ENCODE results near the gene DDC. TPM values are rescaled to one million over a fixed set of nuclear protein-coding genes. Genes with fewer than 3 reads are reported as not detected.

Gene DDC
- polyA plus RNA-seq, 2 donors: 0.18 to 0.37 TPM

GRCh38 chr7:50479743-50480517, 85.3 kb downstream of the DDC start:
- Histone ChIP-seq H3K27me3 (ENCODE audit: control insufficient read depth in 1 of 2, insufficient read depth in 2 of 2, low read length in 2 of 2) (no peaks in the 10 kb centered on the region), H3K9me3 (ENCODE audit: control insufficient read depth in 2 of 2, insufficient read depth in 1 of 2, low read depth in 1 of 2, low read length in 1 of 2) (no peaks in the 10 kb centered on the region), H3K27ac (ENCODE audit: low read depth in 2 of 2, low read length in 1 of 2) (no peak overlapping the region), H3K4me3 (ENCODE audit: low read depth in 1 of 2, low read length in 2 of 2) (no peak overlapping the region), H3K4me1 (ENCODE audit: control insufficient read depth in 2 of 2, insufficient read depth in 2 of 2, low read length in 1 of 2) (no peaks in the 10 kb centered on the region), H3K36me3 (ENCODE audit: control insufficient read depth in 2 of 2, insufficient read depth in 2 of 2, low read length in 1 of 2) (no peaks in the 10 kb centered on the region)
- WGBS, 2 donors: 79 to 81% methylated on average over 7 of the region's 7 CpGs

GRCh38 chr7:50477640-50478039, 87.6 kb downstream of the DDC start:
- H3K9me3 ChIP-seq (ENCODE audit: control insufficient read depth in 2 of 2, insufficient read depth in 1 of 2, low read depth in 1 of 2, low read length in 1 of 2): no peaks in the 10 kb centered on the region
- H3K4me3 ChIP-seq (ENCODE audit: low read depth in 1 of 2, low read length in 2 of 2): no peak overlapping the region
- H3K27me3 ChIP-seq (ENCODE audit: control insufficient read depth in 1 of 2, insufficient read depth in 2 of 2, low read length in 2 of 2): no peaks in the 10 kb centered on the region
- H3K36me3 ChIP-seq (ENCODE audit: control insufficient read depth in 2 of 2, insufficient read depth in 2 of 2, low read length in 1 of 2): no peaks in the 10 kb centered on the region
- H3K4me1 ChIP-seq (ENCODE audit: control insufficient read depth in 2 of 2, insufficient read depth in 2 of 2, low read length in 1 of 2): peaks cover 0 to 3% of the 10 kb centered on the region in 2 donors
- H3K27ac ChIP-seq (ENCODE audit: low read depth in 2 of 2, low read length in 1 of 2): no peak overlapping the region
- WGBS, 2 donors: 78 to 80% methylated on average over 6 of the region's 6 CpGs

DNA sequence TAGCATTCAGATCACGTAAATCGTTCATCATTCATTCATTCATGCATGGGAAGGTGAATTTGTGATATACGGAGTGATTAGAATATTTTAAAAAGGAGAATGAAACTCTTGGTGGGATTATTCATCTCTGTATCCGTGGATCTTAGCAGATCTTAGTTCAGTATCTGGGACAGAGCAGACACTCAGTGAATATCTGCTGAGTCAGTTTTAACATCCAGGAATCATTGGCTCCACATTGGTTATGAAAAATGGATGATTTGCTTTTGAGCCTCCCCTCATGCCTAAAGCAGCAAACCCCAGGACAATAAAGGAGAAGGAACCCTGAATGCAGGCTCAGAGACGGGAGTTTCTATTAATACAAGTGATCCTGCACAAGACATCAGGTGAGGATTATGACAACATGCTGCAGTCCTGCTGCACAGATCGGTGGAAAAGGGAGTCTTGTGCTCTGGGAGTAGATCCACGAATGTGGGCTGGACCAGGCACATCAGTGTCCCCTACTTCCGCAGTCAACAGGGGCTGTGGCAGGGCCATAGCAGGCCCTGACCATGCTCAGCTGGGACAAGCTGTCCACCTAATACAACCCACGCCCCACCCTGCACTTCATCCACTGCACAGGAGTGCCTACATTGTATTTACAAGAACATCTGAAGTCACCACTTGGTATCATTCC, 88.1 kb downstream of the DDC start:
- H3K4me1 ChIP-seq (ENCODE audit: control insufficient read depth in 2 of 2, insufficient read depth in 2 of 2, low read length in 1 of 2): peaks cover 0 to 3% of the 10 kb centered on the region in 2 donors
- no peaks in the 10 kb centered on the region for H3K27me3 ChIP-seq (ENCODE audit: control insufficient read depth in 1 of 2, insufficient read depth in 2 of 2, low read length in 2 of 2)
- H3K36me3 ChIP-seq (ENCODE audit: control insufficient read depth in 2 of 2, insufficient read depth in 2 of 2, low read length in 1 of 2): no peaks in the 10 kb centered on the region
- WGBS, 2 donors: 92 to 94% methylated on average over 9 of the region's 9 CpGs
- H3K9me3 ChIP-seq (ENCODE audit: control insufficient read depth in 2 of 2, insufficient read depth in 1 of 2, low read depth in 1 of 2, low read length in 1 of 2): no peaks in the 10 kb centered on the region
- no peak overlapping the region for H3K27ac ChIP-seq (ENCODE audit: low read depth in 2 of 2, low read length in 1 of 2)
- H3K4me3 ChIP-seq (ENCODE audit: low read depth in 1 of 2, low read length in 2 of 2): no peak overlapping the region

- Histone ChIP-seq H3K4me3 (ENCODE audit: low read depth in 1 of 2, low read length in 2 of 2) (no peak overlapping the region), H3K4me1 (ENCODE audit: control insufficient read depth in 2 of 2, insufficient read depth in 2 of 2, low read length in 1 of 2) (peaks cover 0 to 3% of the 10 kb centered on the region in 2 donors), H3K27ac (ENCODE audit: low read depth in 2 of 2, low read length in 1 of 2) (no peak overlapping the region), H3K36me3 (ENCODE audit: control insufficient read depth in 2 of 2, insufficient read depth in 2 of 2, low read length in 1 of 2) (no peaks in the 10 kb centered on the region), H3K9me3 (ENCODE audit: control insufficient read depth in 2 of 2, insufficient read depth in 1 of 2, low read depth in 1 of 2, low read length in 1 of 2) (no peaks in the 10 kb centered on the region), H3K27me3 (ENCODE audit: control insufficient read depth in 1 of 2, insufficient read depth in 2 of 2, low read length in 2 of 2) (no peaks in the 10 kb centered on the region)
- 55 to 64% methylated on average over 4 of the region's 4 CpGs for WGBS, 2 donors
Measured at GRCh38 chr7:50475340-50475739, 89.9 kb downstream of the DDC start.

GRCh38 chr7:50474382-50475160, 90.6 kb downstream of the DDC start:
- Histone ChIP-seq H3K27ac (ENCODE audit: low read depth in 2 of 2, low read length in 1 of 2) (no peak overlapping the region), H3K27me3 (ENCODE audit: control insufficient read depth in 1 of 2, insufficient read depth in 2 of 2, low read length in 2 of 2) (no peaks in the 10 kb centered on the region), H3K4me3 (ENCODE audit: low read depth in 1 of 2, low read length in 2 of 2) (no peak overlapping the region), H3K4me1 (ENCODE audit: control insufficient read depth in 2 of 2, insufficient read depth in 2 of 2, low read length in 1 of 2) (peaks cover 0 to 3% of the 10 kb centered on the region in 2 donors), H3K36me3 (ENCODE audit: control insufficient read depth in 2 of 2, insufficient read depth in 2 of 2, low read length in 1 of 2) (no peaks in the 10 kb centered on the region), H3K9me3 (ENCODE audit: control insufficient read depth in 2 of 2, insufficient read depth in 1 of 2, low read depth in 1 of 2, low read length in 1 of 2) (no peaks in the 10 kb centered on the region)
- WGBS, 2 donors: 38 to 50% methylated on average over 8 of the region's 8 CpGs

GRCh38 chr7:50473531-50473930, 91.7 kb downstream of the DDC start:
- Histone ChIP-seq H3K27me3 (ENCODE audit: control insufficient read depth in 1 of 2, insufficient read depth in 2 of 2, low read length in 2 of 2) (no peaks in the 10 kb centered on the region), H3K27ac (ENCODE audit: low read depth in 2 of 2, low read length in 1 of 2) (no peak overlapping the region), H3K4me3 (ENCODE audit: low read depth in 1 of 2, low read length in 2 of 2) (no peak overlapping the region), H3K4me1 (ENCODE audit: control insufficient read depth in 2 of 2, insufficient read depth in 2 of 2, low read length in 1 of 2) (peaks cover 0 to 3% of the 10 kb centered on the region in 2 donors), H3K36me3 (ENCODE audit: control insufficient read depth in 2 of 2, insufficient read depth in 2 of 2, low read length in 1 of 2) (no peaks in the 10 kb centered on the region), H3K9me3 (ENCODE audit: control insufficient read depth in 2 of 2, insufficient read depth in 1 of 2, low read depth in 1 of 2, low read length in 1 of 2) (no peaks in the 10 kb centered on the region)
- WGBS, 2 donors: 91 to 95% methylated on average over 4 of the region's 4 CpGs

DNA sequence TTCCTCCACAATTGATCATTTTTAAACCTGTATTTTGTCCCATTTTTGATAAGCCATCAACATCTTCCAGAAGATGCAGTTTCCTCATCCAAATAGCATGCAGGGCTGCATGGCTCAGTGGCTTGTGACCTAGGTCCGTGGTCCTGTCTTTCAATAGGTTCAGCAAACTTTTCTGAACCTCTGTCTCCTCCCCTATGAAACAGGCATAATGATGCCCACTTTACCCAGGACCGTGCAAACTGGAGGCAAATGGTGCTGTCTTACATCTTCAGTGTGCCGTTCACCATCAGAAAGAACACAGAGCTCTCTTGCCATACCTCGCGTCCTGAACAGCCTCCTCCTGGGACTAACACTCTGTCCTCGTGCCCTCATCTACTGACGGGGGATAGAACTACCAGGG, 92.8 kb downstream of the DDC start:
- Histone ChIP-seq H3K4me3 (ENCODE audit: low read depth in 1 of 2, low read length in 2 of 2) (no peak overlapping the region), H3K9me3 (ENCODE audit: control insufficient read depth in 2 of 2, insufficient read depth in 1 of 2, low read depth in 1 of 2, low read length in 1 of 2) (no peaks in the 10 kb centered on the region), H3K4me1 (ENCODE audit: control insufficient read depth in 2 of 2, insufficient read depth in 2 of 2, low read length in 1 of 2) (peaks cover 3% of the 10 kb centered on the region in 2 donors), H3K27ac (ENCODE audit: low read depth in 2 of 2, low read length in 1 of 2) (no peak overlapping the region), H3K36me3 (ENCODE audit: control insufficient read depth in 2 of 2, insufficient read depth in 2 of 2, low read length in 1 of 2) (no peaks in the 10 kb centered on the region), H3K27me3 (ENCODE audit: control insufficient read depth in 1 of 2, insufficient read depth in 2 of 2, low read length in 2 of 2) (no peaks in the 10 kb centered on the region)
- 92 to 94% methylated on average over 7 of the region's 7 CpGs for WGBS, 2 donors

DNA sequence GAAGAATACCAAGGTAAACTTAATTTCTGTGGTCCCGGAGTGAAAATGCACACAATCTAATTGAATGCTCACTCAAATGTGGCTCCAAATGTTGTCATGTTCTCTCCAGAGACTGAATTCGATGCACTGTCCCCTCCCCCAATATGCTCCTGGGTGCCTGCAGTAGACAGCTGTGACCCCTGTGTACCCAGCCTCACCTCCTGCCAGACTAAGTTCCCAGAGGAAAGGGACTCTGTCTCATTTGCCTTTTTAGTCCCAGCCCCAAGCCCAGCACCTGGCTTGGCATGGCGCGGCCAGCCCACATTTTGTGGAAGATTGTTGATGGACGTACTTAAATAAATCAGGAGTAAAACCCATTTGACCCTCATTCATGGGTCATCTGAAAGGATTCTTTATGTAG, 93.2 kb downstream of the DDC start:
- no peaks in the 10 kb centered on the region for H3K9me3 ChIP-seq (ENCODE audit: control insufficient read depth in 2 of 2, insufficient read depth in 1 of 2, low read depth in 1 of 2, low read length in 1 of 2)
- H3K36me3 ChIP-seq (ENCODE audit: control insufficient read depth in 2 of 2, insufficient read depth in 2 of 2, low read length in 1 of 2): no peaks in the 10 kb centered on the region
- peaks cover 3% of the 10 kb centered on the region in 2 donors for H3K4me1 ChIP-seq (ENCODE audit: control insufficient read depth in 2 of 2, insufficient read depth in 2 of 2, low read length in 1 of 2)
- no peak overlapping the region for H3K27ac ChIP-seq (ENCODE audit: low read depth in 2 of 2, low read length in 1 of 2)
- H3K27me3 ChIP-seq (ENCODE audit: control insufficient read depth in 1 of 2, insufficient read depth in 2 of 2, low read length in 2 of 2): no peaks in the 10 kb centered on the region
- 92 to 95% methylated on average over 5 of the region's 5 CpGs for WGBS, 2 donors
- no peak overlapping the region for H3K4me3 ChIP-seq (ENCODE audit: low read depth in 1 of 2, low read length in 2 of 2)

DNA sequence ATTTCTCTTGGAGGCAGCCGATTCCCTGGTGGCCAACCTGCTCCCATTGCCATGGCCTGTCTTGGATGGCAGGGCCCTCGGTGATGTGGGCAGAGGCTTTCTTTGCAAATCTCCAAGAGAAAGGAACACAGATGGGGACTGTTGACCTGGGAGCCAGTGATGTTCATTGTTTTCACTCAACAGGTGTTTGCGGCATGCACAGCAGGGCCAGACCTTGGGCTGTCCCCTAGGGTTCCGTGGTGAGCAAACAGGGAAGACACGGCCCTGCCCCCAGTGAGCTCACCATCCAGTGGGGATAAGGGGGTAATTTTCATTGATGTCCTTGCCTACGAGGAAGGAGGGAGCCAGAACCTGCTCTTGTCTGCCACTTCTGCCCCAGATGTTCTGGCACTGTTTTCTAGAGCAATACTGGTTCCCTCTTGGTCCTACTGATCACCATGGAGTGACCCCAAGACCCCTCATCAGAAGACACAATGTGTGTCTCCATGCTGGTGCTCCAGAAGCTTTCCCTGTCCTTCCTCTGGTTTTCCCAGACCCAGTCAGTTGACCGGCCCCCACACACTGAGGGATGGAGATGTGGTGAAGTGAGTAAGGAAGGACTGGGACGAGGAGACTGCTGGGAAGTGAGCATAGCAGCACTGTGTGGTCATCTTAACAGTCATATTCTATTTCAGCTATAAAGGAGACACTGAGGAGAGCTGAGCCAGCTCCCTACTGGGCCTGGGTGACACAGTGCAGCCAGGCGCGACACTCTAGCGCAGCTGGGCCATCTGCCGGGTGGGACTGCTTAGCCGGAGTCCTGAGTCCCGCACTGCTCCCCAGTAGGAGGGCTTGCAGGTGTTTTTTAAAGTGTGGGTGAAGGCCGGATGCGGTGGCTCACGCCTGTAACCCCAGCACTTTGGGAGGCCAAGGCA, 94.7 kb downstream of the DDC start:
- no peaks in the 10 kb centered on the region for H3K27me3 ChIP-seq (ENCODE audit: control insufficient read depth in 1 of 2, insufficient read depth in 2 of 2, low read length in 2 of 2)
- WGBS, 2 donors: 94 to 97% methylated on average over 17 of the region's 17 CpGs
- H3K4me1 ChIP-seq (ENCODE audit: control insufficient read depth in 2 of 2, insufficient read depth in 2 of 2, low read length in 1 of 2): peaks cover 3% of the 10 kb centered on the region in 2 donors
- no peak overlapping the region for H3K4me3 ChIP-seq (ENCODE audit: low read depth in 1 of 2, low read length in 2 of 2)
- H3K9me3 ChIP-seq (ENCODE audit: control insufficient read depth in 2 of 2, insufficient read depth in 1 of 2, low read depth in 1 of 2, low read length in 1 of 2): no peaks in the 10 kb centered on the region
- H3K27ac ChIP-seq (ENCODE audit: low read depth in 2 of 2, low read length in 1 of 2): no peak overlapping the region
- no peaks in the 10 kb centered on the region for H3K36me3 ChIP-seq (ENCODE audit: control insufficient read depth in 2 of 2, insufficient read depth in 2 of 2, low read length in 1 of 2)
